Measurements from ENCODE around the gene WDR5.

Gene WDR5

GRCh38 chr9:134175808-134176598 lies 40.1 kb downstream of the WDR5 start:
- DNase-seq = no peak
- TF ChIP-seq CTCF (IDR thresholded peaks at IDR 0.05; ENCODE audit: low read depth, low read length, missing control alignments) = no peak
- peaks cover 22% of the 10 kb centered on the region for H3K27me3 ChIP-seq (replicated peaks)
- H3K36me3 ChIP-seq (replicated peaks) = no peaks in the 10 kb centered on the region
- H3K27ac ChIP-seq = no peak overlapping the region
- in situ Hi-C loops (cut with HindIII; ENCODE audit: low pct_ligation_motif_present, low sequenced_read_pairs) = loop anchor here (10.0 kb wide), 1 partner anchor 269 kb away; no protein-coding TSS in a partner anchor
- H3K4me3 ChIP-seq (ENCODE audit: low read depth, low read length) = no peak overlapping the region

DNA sequence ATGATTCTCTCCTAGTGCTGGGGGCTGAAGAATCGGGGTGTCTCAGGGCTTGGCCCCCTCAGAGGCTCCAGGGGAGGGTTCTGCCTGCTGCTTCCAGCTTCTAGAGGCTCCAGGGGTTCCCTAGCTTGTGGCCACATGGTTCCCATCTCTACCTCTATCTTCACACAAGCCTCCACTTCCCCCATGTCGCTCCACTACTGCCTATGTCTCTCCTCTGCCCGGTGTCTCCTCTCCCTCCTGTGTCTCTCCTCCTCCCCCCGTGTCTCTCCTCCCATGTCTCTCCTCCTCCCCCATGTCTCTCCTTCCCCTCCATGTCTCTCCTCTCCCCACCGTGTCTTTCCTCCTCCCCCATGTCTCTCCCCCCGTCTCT lies 40.7 kb downstream of the WDR5 start:
- DNase-seq = no peak
- no peak for TF ChIP-seq CTCF (IDR thresholded peaks at IDR 0.05; ENCODE audit: low read depth, low read length, missing control alignments)
- in situ Hi-C loops (cut with HindIII; ENCODE audit: low pct_ligation_motif_present, low sequenced_read_pairs) = loop anchor here (10.0 kb wide), 1 partner anchor 268 kb away; no protein-coding TSS in a partner anchor
- Histone ChIP-seq H3K4me3 (ENCODE audit: low read depth, low read length) (no peak overlapping the region), H3K36me3 (replicated peaks) (no peaks in the 10 kb centered on the region), H3K27me3 (replicated peaks) (peaks cover 22% of the 10 kb centered on the region), H3K27ac (no peak overlapping the region)

- Histone ChIP-seq H3K4me3 (ENCODE audit: low read depth, low read length) (no peak overlapping the region), H3K27me3 (replicated peaks) (peaks cover 22% of the 10 kb centered on the region), H3K27ac (no peak overlapping the region), H3K36me3 (replicated peaks) (no peaks in the 10 kb centered on the region)
- DNase-seq = no peak
- no peak for TF ChIP-seq CTCF (IDR thresholded peaks at IDR 0.05; ENCODE audit: low read depth, low read length, missing control alignments)
- in situ Hi-C loops (cut with HindIII; ENCODE audit: low pct_ligation_motif_present, low sequenced_read_pairs) = loop anchor here (10.0 kb wide), 1 partner anchor 268 kb away; no protein-coding TSS in a partner anchor
These were observed 41.3 kb downstream of the WDR5 start for GRCh38 chr9:134177186-134177585.

DNA sequence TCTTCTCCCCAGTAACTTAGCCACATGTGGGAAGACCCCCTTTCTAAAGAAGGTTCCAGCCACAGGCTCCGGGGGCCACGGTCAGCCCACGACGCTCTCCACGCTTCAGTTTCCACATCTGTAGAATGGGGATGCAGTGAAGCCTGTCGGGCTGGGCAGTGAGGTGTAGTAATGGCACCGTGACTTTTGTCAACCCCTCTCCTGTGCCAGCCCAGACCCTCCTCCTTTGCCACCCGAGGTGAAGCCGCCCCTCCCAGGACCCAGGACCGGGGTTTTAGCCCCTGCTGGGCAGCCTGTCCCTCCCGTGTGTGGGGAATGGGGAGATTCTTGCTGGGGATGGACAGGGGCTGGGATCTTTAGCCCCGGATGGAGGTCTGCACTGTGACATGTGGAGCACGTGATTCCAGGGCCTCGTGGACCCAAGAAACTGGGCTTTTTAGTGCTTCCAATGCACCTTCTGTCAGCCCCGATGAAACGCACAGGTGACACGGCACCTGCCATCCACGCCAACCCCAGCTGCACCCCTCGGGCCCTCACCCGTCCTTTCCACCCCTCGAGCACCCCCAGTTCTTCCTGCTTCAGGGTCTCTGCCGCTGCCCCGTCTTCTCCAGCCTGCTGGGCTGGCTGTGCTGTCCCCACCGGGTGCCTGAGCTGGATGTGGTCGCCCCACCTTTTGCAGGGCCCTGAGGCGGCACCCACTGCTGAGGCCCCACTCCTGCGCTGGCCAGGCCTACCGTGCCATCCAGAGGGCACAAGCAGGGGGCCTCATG lies 41.9 kb downstream of the WDR5 start:
- peaks cover 22% of the 10 kb centered on the region for H3K27me3 ChIP-seq (replicated peaks)
- H3K4me3 ChIP-seq (ENCODE audit: low read depth, low read length) = no peak overlapping the region
- H3K27ac ChIP-seq = no peak overlapping the region
- DNase-seq = no peak
- in situ Hi-C loops (cut with HindIII; ENCODE audit: low pct_ligation_motif_present, low sequenced_read_pairs) = loop anchor here (10.0 kb wide), 1 partner anchor 267 kb away; no protein-coding TSS in a partner anchor
- H3K36me3 ChIP-seq (replicated peaks) = no peaks in the 10 kb centered on the region
- TF ChIP-seq CTCF (IDR thresholded peaks at IDR 0.05; ENCODE audit: low read depth, low read length, missing control alignments) = no peak

- peaks cover 22% of the 10 kb centered on the region for H3K27me3 ChIP-seq (replicated peaks)
- DNase-seq = no peak
- in situ Hi-C loops (cut with HindIII; ENCODE audit: low pct_ligation_motif_present, low sequenced_read_pairs) = loop anchor here (10.0 kb wide), 1 partner anchor 266 kb away; no protein-coding TSS in a partner anchor
These were observed 42.5 kb downstream of the WDR5 start for GRCh38 chr9:134178394-134178767.

More at GRCh38 chr9:134178394-134178767, 42.5 kb downstream of the WDR5 start:
- H3K27ac ChIP-seq = no peak overlapping the region
- no peak overlapping the region for H3K4me3 ChIP-seq (ENCODE audit: low read depth, low read length)
- TF ChIP-seq CTCF (IDR thresholded peaks at IDR 0.05; ENCODE audit: low read depth, low read length, missing control alignments) = no peak
- no peaks in the 10 kb centered on the region for H3K36me3 ChIP-seq (replicated peaks)

Data from brain microvascular endothelial cell (primary cell).